Motor neuron (in vitro differentiated cells): ENCODE data around the gene RAB11FIP5. TPM values are rescaled to one million over a fixed set of nuclear protein-coding genes. Genes with fewer than 3 reads are reported as not detected.

ENCODE experiments used
- total RNA-seq, 8 experiments: library from RNA; unstranded; fragments of 300-600 nt; gene quantifications; 2 replicates each; pipeline versions ENCODE4 v1.2.3 to v1.2.4, GENCODE V29; 2022

RAB11FIP5 gene
- total RNA-seq, 8 experiments from 2014 or later, result 5.4 to 19.0 (median 11.1) TPM

Other genes starting within 250 kb of the RAB11FIP5 start
- 100 to 1,000 TPM in 1 of 8 experiments, 10 to 100 TPM in 2, 1 to 10 TPM in 3, under 1 TPM in 2; 0.55 to 116 (median 2.6) TPM for gene SPR, start 225.5 kb downstream of the RAB11FIP5 start, total RNA-seq
- 1 to 10 TPM in 3 of 8 experiments, under 1 TPM in 5; 0.11 to 2.6 (median 0.62) TPM for gene EMX1, start 195.4 kb downstream of the RAB11FIP5 start, total RNA-seq
- 10 to 100 TPM in 5 of 8 experiments, 1 to 10 TPM in 3; 6.4 to 35.6 (median 16.0) TPM for gene SFXN5, start 41.2 kb downstream of the RAB11FIP5 start, total RNA-seq
- gene NOTO, start 89.6 kb upstream of the RAB11FIP5 start, total RNA-seq, result under 1 TPM in 7 of 8 experiments, not detected in 1; 0.13 to 0.70 (median 0.16) TPM
- 10 to 100 TPM; 21.2 to 34.2 (median 24.1) TPM for gene SMYD5, start 101.3 kb upstream of the RAB11FIP5 start, total RNA-seq
- gene PRADC1, start 120.3 kb upstream of the RAB11FIP5 start, total RNA-seq, result 10 to 100 TPM; 13.2 to 19.5 (median 16.0) TPM
- 100 to 1,000 TPM; 230 to 423 (median 329) TPM for gene CCT7, start 121.4 kb upstream of the RAB11FIP5 start, total RNA-seq
- 1 to 10 TPM; 3.9 to 7.6 (median 5.6) TPM for gene FBXO41, start 171.5 kb upstream of the RAB11FIP5 start, total RNA-seq
- gene EGR4, start 180.6 kb upstream of the RAB11FIP5 start, total RNA-seq, result under 1 TPM in 4 of 8 experiments, not detected in 4; 0.09 to 0.47 (median 0.24) TPM